Omental fat pad (tissue), 4 donors: ENCODE measurements around the gene LINGO1. TPM values are rescaled to one million over a fixed set of nuclear protein-coding genes. Genes with fewer than 3 reads are reported as not detected.

Experiments
- ATAC-seq: fragments of 150-250 bp; one replicate; pipeline ENCODE4 v1.9.1; 2016; ENCODE audit warnings: mild to moderate bottlenecking, moderate library complexity; ENCODE audit not compliant: low FRiP score
- DNase-seq: peaks from one replicate; pipeline ENCODE4 v3.0.0-alpha.2; 2019; ENCODE audit warnings: low spot score
- total RNA-seq, 4 donors: library from RNA; depleted of rRNA; stranded (reverse); fragments of >200 nt; gene quantifications; one replicate each; pipeline ENCODE4 v1.1.0, GENCODE V29; 2016
- TF ChIP-seq, protein P1 (sequence below), 3 donors: fragments of 450-650 bp; IDR thresholded peaks; one replicate each; pipeline ENCODE4 v1.5.1; 2016 to 2017; ENCODE audit warnings: antibody characterized with exemption in 3 of 3, mild to moderate bottlenecking in 3 of 3, moderate library complexity in 2 of 3

Gene LINGO1
- total RNA-seq, 4 donors from 2014 or later, result 0.36 to 1.7 (median 0.69) TPM

DNA sequence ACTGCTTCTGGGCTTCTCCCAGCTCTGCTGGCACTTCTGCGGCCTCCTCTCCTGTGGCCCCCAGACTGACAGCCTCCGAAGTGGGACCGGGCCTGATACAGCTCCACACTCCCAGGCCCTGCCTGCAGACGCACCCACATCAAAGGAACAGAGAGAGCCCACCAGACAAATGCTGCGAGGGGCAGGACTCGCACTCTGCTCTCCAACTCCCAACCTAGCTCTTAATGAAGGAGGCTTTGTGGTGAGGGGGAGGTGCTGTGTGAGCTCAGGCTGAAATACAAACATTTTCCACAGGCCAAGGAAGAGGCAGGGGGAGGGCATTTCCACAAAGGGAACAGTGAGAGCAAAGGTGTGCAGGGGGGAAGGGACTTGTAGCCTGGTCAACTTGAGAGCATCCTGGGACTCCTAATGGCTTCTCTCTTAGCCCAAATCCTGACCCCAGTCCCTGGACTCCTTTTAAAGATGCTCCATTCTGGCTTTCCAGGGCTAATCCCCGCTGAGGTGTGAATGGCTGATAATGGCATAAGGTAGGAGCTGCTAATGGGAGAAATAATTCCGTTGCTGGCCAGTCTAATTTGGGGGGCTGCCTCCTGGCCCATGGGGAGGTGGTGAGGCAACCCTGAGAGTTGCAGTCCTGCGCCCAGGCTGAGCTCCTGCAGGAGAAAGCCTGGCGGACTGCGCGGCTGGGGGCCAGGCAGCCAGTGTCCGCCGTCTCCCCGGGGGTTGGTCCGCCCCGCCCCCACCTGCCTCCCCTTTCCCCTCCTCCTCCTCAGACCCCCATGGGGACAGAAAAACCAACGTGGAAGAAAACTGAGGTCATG is 9.6 kb downstream of the LINGO1 start:
- DNase-seq (no peak), ATAC-seq (no peak)
- TF ChIP-seq, protein P1, sequence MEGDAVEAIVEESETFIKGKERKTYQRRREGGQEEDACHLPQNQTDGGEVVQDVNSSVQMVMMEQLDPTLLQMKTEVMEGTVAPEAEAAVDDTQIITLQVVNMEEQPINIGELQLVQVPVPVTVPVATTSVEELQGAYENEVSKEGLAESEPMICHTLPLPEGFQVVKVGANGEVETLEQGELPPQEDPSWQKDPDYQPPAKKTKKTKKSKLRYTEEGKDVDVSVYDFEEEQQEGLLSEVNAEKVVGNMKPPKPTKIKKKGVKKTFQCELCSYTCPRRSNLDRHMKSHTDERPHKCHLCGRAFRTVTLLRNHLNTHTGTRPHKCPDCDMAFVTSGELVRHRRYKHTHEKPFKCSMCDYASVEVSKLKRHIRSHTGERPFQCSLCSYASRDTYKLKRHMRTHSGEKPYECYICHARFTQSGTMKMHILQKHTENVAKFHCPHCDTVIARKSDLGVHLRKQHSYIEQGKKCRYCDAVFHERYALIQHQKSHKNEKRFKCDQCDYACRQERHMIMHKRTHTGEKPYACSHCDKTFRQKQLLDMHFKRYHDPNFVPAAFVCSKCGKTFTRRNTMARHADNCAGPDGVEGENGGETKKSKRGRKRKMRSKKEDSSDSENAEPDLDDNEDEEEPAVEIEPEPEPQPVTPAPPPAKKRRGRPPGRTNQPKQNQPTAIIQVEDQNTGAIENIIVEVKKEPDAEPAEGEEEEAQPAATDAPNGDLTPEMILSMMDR (IDR thresholded peaks at IDR 0.05), result no peak

DNA sequence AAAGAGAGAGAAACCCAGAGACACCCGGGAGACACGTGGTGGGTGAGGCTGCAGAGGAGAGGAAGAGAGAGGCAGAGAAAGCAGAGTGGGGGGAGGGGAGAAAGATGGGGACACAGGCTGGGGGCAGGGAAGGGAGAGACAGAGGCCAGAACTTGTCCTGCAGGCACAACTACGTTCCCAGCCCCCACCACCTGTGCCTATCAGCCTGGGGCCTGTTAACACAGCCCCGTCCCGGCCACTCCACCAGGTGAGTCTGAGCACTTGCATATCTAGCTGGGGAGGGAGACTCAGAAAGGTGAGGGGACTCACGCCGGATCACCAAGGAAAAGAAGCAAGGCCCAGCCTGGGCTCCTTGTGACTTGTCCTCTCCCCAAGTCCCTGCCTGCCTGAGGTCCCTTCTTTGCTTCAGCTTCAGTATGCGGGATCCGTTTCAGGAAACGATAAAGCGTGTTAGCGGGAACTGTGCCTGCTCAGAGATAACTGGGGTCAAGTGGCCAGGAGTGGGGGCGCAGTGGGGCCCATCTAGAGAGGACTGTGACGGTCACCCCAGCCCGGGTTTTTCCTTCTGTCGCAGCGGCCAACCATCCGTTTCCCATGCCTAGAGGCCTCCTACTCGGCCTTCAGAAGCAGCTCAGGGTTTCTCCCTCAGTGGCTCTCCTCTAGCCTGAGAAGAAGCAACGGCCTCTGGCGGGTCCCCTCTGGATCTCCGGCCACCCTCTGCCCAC is 10.3 kb downstream of the LINGO1 start:
- DNase-seq, result no peak
- TF ChIP-seq, protein P1 (IDR thresholded peaks at IDR 0.05), result no peak
- ATAC-seq, result no peak

DNA sequence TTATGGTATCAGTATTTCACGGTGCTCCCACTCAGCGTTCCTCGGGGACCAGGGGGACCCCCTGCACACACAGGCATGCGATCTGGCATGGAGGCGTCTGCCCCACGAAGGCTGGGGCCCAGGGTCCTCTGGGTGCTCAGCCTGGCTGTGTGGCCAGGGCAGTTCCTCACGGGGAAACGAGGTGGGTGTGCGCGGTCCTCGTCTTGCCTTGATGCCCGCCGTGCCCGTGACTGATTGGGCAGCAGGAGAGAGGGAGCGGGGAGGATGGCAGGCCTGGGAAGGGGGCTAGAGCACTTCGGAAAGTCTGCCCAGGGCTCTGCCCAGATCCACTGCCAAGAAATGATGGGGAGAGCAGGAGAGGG is 10.9 kb downstream of the LINGO1 start:
- TF ChIP-seq, protein P1 (IDR thresholded peaks at IDR 0.05), result no peak
- DNase-seq (no peak), ATAC-seq (no peak)

DNA sequence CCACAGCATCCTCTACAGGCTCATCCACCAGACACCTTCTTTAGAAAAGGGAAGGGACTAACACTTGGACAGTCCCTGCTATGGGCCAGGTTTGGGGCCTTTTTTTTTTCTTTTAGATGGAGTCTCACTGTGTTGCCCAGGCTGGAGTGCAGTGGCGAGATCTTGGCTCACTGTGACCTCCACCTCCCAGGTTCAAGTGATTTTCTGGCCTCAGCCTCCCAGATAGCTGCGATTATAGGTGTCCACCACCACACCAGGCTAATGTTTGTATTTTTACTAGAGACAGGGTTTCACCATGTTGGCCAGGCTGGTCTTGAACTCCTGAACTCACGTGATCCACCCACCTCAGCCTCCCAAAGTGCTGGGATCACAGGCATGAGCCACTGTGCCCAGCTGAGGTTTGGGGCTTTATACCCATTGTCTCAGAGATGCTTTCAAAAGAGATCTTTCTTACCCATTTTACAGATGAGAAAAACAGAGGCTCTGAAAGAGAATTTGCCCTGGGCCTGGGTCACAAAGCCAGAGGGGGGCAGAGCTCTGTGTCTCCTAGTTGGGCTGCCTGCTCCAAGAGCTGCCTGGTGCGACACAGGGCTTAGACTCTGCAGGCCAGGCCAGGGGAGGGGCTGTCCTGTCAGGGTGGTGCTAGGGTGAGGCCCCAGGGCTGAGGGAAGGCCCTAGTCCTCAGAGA is 11.6 kb downstream of the LINGO1 start:
- ATAC-seq, result no peak
- DNase-seq, result no peak
- TF ChIP-seq, protein P1 (IDR thresholded peaks at IDR 0.05), result no peak

DNA sequence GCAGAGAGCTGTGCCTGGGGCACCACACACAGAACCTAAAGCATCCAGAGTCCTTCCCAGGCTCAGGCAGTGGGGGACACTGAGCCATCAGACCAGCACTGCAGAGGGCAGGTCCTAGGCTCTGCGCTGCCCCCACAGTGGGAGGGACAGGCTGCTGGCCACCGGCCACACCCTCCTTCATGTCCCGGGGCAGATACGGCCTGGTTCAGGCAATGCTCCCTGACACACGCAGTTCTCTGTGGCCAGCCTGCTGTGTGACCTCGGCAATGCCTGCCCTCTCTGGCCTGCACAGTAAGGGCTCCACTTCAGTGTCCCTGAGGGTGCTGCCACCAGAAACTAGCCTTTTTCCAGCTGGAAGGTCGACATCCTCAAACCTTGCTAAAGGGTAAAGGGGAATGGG is 12.4 kb downstream of the LINGO1 start:
- TF ChIP-seq, protein P1 (IDR thresholded peaks at IDR 0.05), result no peak
- DNase-seq (no peak), ATAC-seq (no peak)

DNA sequence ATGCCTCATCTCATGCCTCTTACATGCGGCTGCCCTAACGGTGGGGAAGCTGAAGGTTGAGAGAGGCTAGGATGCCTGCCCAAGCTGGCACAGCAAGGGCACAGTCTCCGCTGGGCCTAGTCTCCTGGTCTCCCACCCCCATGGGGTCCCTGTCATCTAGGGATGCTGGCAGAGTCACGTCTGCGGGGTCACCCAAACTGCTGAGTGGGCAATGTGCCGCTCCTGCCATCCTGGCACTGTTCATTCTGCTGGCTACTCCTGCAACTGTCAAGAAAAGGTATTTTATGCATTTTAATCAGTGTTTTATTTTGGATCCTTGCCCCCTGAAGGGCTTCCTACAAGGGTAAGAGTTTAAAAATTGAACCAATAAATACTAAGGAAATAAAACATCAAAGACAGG is 12.8 kb downstream of the LINGO1 start:
- no peak for ATAC-seq
- no peak for DNase-seq
- TF ChIP-seq, protein P1 (IDR thresholded peaks at IDR 0.05), result no peak
